ENCODE results near the gene PADI2.

The PADI2 gene

DNA sequence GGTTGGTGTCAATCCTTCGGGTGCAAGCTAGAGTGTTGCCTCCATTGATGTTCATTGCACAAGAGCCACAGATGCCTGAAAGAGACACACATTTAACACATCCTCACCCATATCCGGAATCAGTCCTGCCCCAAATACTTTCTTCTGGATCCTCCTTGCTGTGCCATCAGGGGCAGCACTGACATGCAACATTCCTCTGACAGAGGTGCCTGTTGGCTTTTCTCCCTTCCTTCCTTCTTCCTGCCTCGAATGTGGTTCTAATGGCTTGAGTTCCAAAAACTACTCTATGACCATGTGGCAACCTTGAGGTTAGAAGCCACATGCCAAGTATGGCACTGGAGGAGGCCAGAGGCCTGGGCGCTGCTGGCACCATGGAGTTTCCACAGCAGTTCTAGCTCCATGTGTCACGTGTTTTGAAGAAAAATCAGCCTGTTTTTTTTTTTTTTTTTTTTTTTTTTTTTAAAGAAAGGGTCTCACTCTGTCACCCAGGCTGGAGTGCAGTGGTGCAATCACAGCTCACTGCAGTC lies 90.5 kb downstream of the PADI2 start:
- H3K27ac ChIP-seq: no peak overlapping the region
- TF ChIP-seq, protein P1, sequence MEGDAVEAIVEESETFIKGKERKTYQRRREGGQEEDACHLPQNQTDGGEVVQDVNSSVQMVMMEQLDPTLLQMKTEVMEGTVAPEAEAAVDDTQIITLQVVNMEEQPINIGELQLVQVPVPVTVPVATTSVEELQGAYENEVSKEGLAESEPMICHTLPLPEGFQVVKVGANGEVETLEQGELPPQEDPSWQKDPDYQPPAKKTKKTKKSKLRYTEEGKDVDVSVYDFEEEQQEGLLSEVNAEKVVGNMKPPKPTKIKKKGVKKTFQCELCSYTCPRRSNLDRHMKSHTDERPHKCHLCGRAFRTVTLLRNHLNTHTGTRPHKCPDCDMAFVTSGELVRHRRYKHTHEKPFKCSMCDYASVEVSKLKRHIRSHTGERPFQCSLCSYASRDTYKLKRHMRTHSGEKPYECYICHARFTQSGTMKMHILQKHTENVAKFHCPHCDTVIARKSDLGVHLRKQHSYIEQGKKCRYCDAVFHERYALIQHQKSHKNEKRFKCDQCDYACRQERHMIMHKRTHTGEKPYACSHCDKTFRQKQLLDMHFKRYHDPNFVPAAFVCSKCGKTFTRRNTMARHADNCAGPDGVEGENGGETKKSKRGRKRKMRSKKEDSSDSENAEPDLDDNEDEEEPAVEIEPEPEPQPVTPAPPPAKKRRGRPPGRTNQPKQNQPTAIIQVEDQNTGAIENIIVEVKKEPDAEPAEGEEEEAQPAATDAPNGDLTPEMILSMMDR (conservative IDR thresholded peaks at IDR 0.05): no peak
- no peak for TF ChIP-seq ZFX (IDR thresholded peaks at IDR 0.05)

DNA sequence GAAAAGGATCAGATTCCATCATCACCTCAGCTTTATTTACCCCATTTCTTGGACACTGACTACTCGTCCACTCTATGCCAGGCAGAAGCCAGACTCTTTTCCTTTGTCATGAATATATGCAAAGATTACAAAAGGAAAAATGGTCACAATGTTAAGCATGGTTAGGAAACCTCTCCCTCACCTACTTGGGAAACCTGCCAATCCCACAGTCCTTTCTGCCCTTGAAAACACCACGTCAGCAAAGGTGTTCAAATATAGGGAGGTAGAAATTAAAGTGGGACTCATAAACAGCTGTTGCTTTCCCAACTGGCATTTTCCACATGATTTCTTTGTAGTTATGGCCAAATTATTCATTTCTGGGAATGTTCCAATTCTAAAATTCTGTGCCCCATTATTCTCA lies 91.4 kb downstream of the PADI2 start:
- no peak overlapping the region for H3K27ac ChIP-seq
- TF ChIP-seq, protein P1 (conservative IDR thresholded peaks at IDR 0.05): no peak
- no peak for TF ChIP-seq ZFX (IDR thresholded peaks at IDR 0.05)

DNA sequence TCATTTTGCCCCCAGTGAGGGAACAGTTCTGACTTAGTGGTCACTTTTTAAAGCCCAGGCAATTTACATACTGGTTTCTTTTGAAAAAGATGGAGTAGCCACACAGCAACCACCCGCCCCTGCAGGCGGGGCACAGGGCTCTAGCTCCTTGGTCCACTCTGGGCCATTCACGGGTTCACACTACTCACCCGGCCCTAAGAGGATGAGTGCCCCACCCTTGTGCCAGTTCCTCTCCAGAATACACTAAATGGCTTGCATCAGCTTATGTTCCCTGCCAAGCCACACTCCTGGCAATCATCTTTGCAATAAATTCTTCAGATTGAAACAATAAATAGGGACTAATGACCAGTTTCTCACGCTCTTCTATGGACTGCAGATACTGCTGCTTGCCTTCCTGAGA lies 91.8 kb downstream of the PADI2 start:
- TF ChIP-seq, protein P1 (conservative IDR thresholded peaks at IDR 0.05): no peak
- no peak for TF ChIP-seq ZFX (IDR thresholded peaks at IDR 0.05)
- H3K27ac ChIP-seq: 0 out of 2 replicates have a peak overlapping the region, but pooled peaks have one; percentile 14

DNA sequence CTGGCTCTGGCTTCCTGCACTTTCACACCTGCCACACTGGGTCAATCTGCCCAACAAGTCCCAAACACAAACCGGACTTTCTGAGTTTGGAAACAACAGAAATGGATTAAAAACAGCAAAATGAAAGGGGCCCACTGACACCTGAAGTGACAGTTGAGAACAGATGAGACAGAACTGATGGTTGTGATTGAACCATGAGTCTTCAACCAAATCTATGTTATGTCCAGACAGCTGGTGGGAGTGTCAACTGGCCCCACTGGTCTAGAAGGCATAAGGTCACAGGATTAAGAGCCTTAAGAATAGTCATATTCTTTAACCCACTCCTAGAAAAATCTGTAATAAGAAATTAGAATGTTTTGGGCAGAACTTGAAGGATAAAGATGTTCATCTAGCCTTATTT lies 94.5 kb downstream of the PADI2 start:
- TF ChIP-seq ZFX (IDR thresholded peaks at IDR 0.05): no peak
- TF ChIP-seq, protein P1 (conservative IDR thresholded peaks at IDR 0.05): no peak
- H3K27ac ChIP-seq: no peak overlapping the region

DNA sequence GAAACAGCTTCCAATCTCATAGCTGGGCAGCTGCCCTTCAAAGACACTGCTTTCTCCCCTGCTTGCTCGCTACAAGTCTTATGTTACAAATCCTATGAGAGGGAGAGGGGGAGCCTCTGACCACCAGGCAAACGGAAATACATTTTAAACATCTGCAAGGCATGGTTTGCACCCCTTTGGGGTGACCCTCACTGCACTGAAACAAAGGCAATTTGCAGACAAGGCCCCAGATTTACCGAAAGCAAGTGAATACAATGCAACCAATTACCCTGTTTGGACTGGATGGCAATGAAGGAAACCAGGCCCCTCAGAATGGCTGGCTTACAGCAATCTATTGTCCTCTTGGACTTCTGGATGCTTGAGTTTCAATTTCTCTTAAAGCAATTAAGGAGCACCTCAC lies 95.7 kb downstream of the PADI2 start:
- H3K27ac ChIP-seq: no peak overlapping the region
- TF ChIP-seq, protein P1 (conservative IDR thresholded peaks at IDR 0.05): no peak
- TF ChIP-seq ZFX (IDR thresholded peaks at IDR 0.05): no peak

DNA sequence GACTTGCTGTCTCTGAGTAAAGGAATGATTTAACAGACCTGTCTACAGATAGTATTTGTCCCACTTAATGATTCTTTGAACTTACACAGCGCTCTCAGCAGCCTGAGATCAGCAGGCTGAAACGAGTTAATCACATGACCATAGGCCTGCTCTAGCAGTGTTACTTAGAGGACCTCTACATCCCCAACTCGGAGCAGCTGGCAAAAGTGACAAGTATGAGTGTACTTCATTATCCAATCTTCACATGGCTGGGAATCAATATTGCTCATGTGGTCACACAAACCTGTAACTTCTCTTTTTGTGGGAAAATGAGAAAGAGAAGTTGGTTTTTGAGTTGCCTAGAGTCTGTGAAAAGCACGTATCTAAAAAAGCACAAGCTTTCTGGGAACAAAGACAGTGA lies 96.1 kb downstream of the PADI2 start:
- H3K27ac ChIP-seq: no peak overlapping the region

DNA sequence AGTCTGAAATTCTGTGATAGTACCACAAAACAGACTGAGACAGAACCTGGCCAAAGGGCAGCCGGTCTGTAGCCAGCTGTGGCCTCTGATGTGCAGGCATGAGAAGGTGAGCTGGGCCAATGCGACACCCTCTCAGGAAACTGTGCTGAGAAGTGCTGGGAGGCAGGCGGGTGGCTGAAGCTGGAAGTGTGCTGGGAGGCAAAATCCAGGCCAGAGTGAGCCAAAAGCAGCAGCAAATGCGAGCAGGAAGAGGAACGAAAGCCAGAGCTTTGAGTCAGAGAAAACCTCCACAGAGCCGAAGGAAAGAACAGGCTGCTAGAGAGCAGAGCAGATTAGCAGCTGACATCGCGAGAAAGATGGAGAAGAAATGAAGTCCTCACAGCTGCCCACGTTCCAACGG lies 97.4 kb downstream of the PADI2 start:
- TF ChIP-seq, protein P1 (conservative IDR thresholded peaks at IDR 0.05): no peak
- no peak for TF ChIP-seq ZFX (IDR thresholded peaks at IDR 0.05)
- H3K27ac ChIP-seq: no peak overlapping the region

More for the DNA sequence above, 96.1 kb downstream of the PADI2 start:
- no peak for TF ChIP-seq ZFX (IDR thresholded peaks at IDR 0.05)
- TF ChIP-seq, protein P1 (conservative IDR thresholded peaks at IDR 0.05): no peak

Measured in C4-2B (cell line).